Measurements from ENCODE around the gene MRPL16. TPM values are rescaled to one million over a fixed set of nuclear protein-coding genes. Genes with fewer than 3 reads are reported as not detected.
"Not testable (repeated sequence)": the region's sequence is repeated elsewhere in the genome, so short reads cannot be mapped to it uniquely, and the experiment has no call there.

MRPL16 gene
- total and polyA plus RNA-seq, 2 of the 4 experiments (the other 2 are of a cell fraction), result 43.9 to 71.3 TPM

- H3K27me3 ChIP-seq (ENCODE audit: control insufficient read depth, insufficient read depth, low read length), result no peaks in the 10 kb centered on the region
- peaks cover 1% of the 10 kb centered on the region; the same call in 1 of the 2 replicates for H3K36me3 ChIP-seq (ENCODE audit: control insufficient read depth, insufficient read depth, low read length)
- H3K14ac ChIP-seq (replicated peaks; ENCODE audit: low read depth, low read length), result no peak overlapping the region
- TF ChIP-seq, protein P1, sequence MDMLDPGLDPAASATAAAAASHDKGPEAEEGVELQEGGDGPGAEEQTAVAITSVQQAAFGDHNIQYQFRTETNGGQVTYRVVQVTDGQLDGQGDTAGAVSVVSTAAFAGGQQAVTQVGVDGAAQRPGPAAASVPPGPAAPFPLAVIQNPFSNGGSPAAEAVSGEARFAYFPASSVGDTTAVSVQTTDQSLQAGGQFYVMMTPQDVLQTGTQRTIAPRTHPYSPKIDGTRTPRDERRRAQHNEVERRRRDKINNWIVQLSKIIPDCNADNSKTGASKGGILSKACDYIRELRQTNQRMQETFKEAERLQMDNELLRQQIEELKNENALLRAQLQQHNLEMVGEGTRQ (IDR thresholded peaks at IDR 0.05; ENCODE audit: low read depth, low read length), result no peak
- no peak for TF ChIP-seq FOS (IDR thresholded peaks at IDR 0.05; ENCODE audit: low read depth, low read length)
- TF ChIP-seq MAFK (IDR thresholded peaks at IDR 0.05; ENCODE audit: low read depth, low read length), result no peak
- no peak overlapping the region for H3K4me2 ChIP-seq (ENCODE audit: low read depth, low read length)
- ChIA-PET CTCF (interaction anchor here (0.5 to 0.6 kb wide), 3 partner anchors 16 to 230 kb away, joined by 3 to 15 read pairs (median 4); no protein-coding TSS in a partner anchor), POLR2A (ENCODE audit: unreplicated experiment) (no interaction called here)
- H2AK5ac ChIP-seq (ENCODE audit: low read depth, low read length), result 0 out of 2 replicates have a peak overlapping the region, but pooled peaks have one; percentile 21
- no peak overlapping the region for H2BK120ac ChIP-seq (ENCODE audit: low read depth, low read length)
- H3K56ac ChIP-seq (ENCODE audit: extremely low read depth, insufficient read depth, low read length), result no peak overlapping the region
- WGBS, 2 experiments (ENCODE audit: extremely low coverage in 2 of 2, insufficient read length in 1 of 2), result no CpG with 5 or more reads among the region's 4 CpGs
- H3K4me3 ChIP-seq (ENCODE audit: insufficient read depth, low read depth, low read length), result no peak overlapping the region
- intact Hi-C loops (cut with micrococcal nuclease) (no loop called here), dilution Hi-C loops (cut with HindIII; ENCODE audit: low sequenced_read_pairs, unreplicated experiment) (no loop called here), in situ Hi-C loops (cut with MboI; ENCODE audit: low sequenced_read_pairs) (no loop called here)
- no peak overlapping the region for H4K8ac ChIP-seq (ENCODE audit: low read depth in 2 of 2, low read length in 2 of 2)
- no peak overlapping the region for H2AK9ac ChIP-seq (replicated peaks; ENCODE audit: low read depth, low read length, poor library complexity)
- H3K9me3 ChIP-seq (ENCODE audit: control insufficient read depth, insufficient read depth, low read length), result no peaks in the 10 kb centered on the region
- no peak overlapping the region for H4K5ac ChIP-seq (ENCODE audit: low read depth, low read length)
- no peak for DNase-seq
- no peak overlapping the region for H2BK5ac ChIP-seq (ENCODE audit: low read depth, low read length, poor library complexity, severe bottlenecking)
- H3K9me1 ChIP-seq (ENCODE audit: insufficient read depth, low read length), result peaks cover 11% of the 10 kb centered on the region; the same call in 1 of the 2 replicates
- H2BK20ac ChIP-seq (ENCODE audit: low read depth, low read length), result no peak overlapping the region
- no peak for ATAC-seq (ENCODE audit: low read depth)
- peaks cover 6% of the 10 kb centered on the region for H3K4me1 ChIP-seq (ENCODE audit: control insufficient read depth, insufficient read depth, low read length)
- BruUV-seq (replicated peaks), result no TSS peak
- H3K4ac ChIP-seq (ENCODE audit: low read depth, low read length), result no peak overlapping the region
- H2BK15ac ChIP-seq (ENCODE audit: low read depth, low read length), result no peak overlapping the region
- H3K79me1 ChIP-seq (ENCODE audit: low read depth in 1 of 2, low read length in 2 of 2), result peaks cover 0 to 6% of the 10 kb centered on the region in 2 experiments; a peak in 1 of 4 replicates
- no peak overlapping the region for H2AFZ ChIP-seq (replicated peaks; ENCODE audit: low read length, poor library complexity)
- H4K20me1 ChIP-seq (ENCODE audit: insufficient read depth, low read length), result no peaks in the 10 kb centered on the region; the same call in 1 of the 2 replicates
- H4K91ac ChIP-seq (ENCODE audit: insufficient read depth, low read depth, low read length), result no peak overlapping the region
- no peak overlapping the region for H3K27ac ChIP-seq (ENCODE audit: insufficient read depth, low read length)
- no peak overlapping the region for H3K18ac ChIP-seq (ENCODE audit: low read depth, low read length)
- no peak overlapping the region for H3K23ac ChIP-seq (ENCODE audit: low read depth, low read length)
- no peak overlapping the region for H3K9ac ChIP-seq (ENCODE audit: low read depth, low read length)
Measured at GRCh38 chr11:59785818-59786217, 24.8 kb downstream of the MRPL16 start.

- intact Hi-C loops (cut with micrococcal nuclease); H3K14ac ChIP-seq (replicated peaks; ENCODE audit: low read depth, low read length); H3K9ac ChIP-seq (ENCODE audit: low read depth, low read length); H2BK120ac ChIP-seq (ENCODE audit: low read depth, low read length); dilution Hi-C loops (cut with HindIII; ENCODE audit: low sequenced_read_pairs, unreplicated experiment); H3K18ac ChIP-seq (ENCODE audit: low read depth, low read length); ATAC-seq (ENCODE audit: low read depth); POLR2A ChIA-PET (ENCODE audit: unreplicated experiment); H3K79me1 ChIP-seq (ENCODE audit: low read depth in 1 of 2, low read length in 2 of 2); H3K27me3 ChIP-seq (ENCODE audit: control insufficient read depth, insufficient read depth, low read length); BruUV-seq (replicated peaks); H4K8ac ChIP-seq (ENCODE audit: low read depth in 2 of 2, low read length in 2 of 2); H3K23ac ChIP-seq (ENCODE audit: low read depth, low read length); H3K56ac ChIP-seq (ENCODE audit: extremely low read depth, insufficient read depth, low read length); H3K4me1 ChIP-seq (ENCODE audit: control insufficient read depth, insufficient read depth, low read length); H4K91ac ChIP-seq (ENCODE audit: insufficient read depth, low read depth, low read length); H2AFZ ChIP-seq (replicated peaks; ENCODE audit: low read length, poor library complexity); in situ Hi-C loops (cut with MboI; ENCODE audit: low sequenced_read_pairs); DNase-seq; H3K27ac ChIP-seq (ENCODE audit: insufficient read depth, low read length); H3K9me3 ChIP-seq (ENCODE audit: control insufficient read depth, insufficient read depth, low read length); H2BK20ac ChIP-seq (ENCODE audit: low read depth, low read length); H4K20me1 ChIP-seq (ENCODE audit: insufficient read depth, low read length); H3K4me2 ChIP-seq (ENCODE audit: low read depth, low read length); H2AK5ac ChIP-seq (ENCODE audit: low read depth, low read length); H2BK15ac ChIP-seq (ENCODE audit: low read depth, low read length); H3K4me3 ChIP-seq (ENCODE audit: insufficient read depth, low read depth, low read length); H2BK5ac ChIP-seq (ENCODE audit: low read depth, low read length, poor library complexity, severe bottlenecking); H3K36me3 ChIP-seq (ENCODE audit: control insufficient read depth, insufficient read depth, low read length); CTCF ChIA-PET; H4K5ac ChIP-seq (ENCODE audit: low read depth, low read length); H2AK9ac ChIP-seq (replicated peaks; ENCODE audit: low read depth, low read length, poor library complexity); H3K4ac ChIP-seq (ENCODE audit: low read depth, low read length): not testable (repeated sequence)
- WGBS, 2 experiments (ENCODE audit: extremely low coverage in 2 of 2, insufficient read length in 1 of 2), result no CpG with 5 or more reads among the region's 5 CpGs
- peaks cover 11% of the 10 kb centered on the region; the same call in 1 of the 2 replicates for H3K9me1 ChIP-seq (ENCODE audit: insufficient read depth, low read length)
Measured at GRCh38 chr11:59784441-59784840, 26.1 kb downstream of the MRPL16 start.

All from IMR-90 (cell line).